GM23338 (cell line): ENCODE data around the gene SLC9A2.

ENCODE experiments used
- CTCF ChIP-seq, 2 experiments: fragments of 200-600 bp in 1 of 2; sonication (generic) in 1 of 2; conservative IDR thresholded peaks; 2 replicates each; pipeline versions ENCODE4 v1.5.1 to v1.6.1; 2016 to 2017; ENCODE audit warnings: antibody characterized with exemption in 2 of 2, low read depth in 2 of 2, mild to moderate bottlenecking in 2 of 2, moderate library complexity in 1 of 2
- ETS1 ChIP-seq: IDR thresholded peaks from 2 replicates; pipeline ENCODE4 v1.6.1; 2016; ENCODE audit warnings: antibody characterized with exemption
- EZH2 ChIP-seq: fragments of 200-600 bp; sonication (generic); IDR thresholded peaks from one replicate; pipeline ENCODE4 v1.8.0; 2017; ENCODE audit warnings: antibody characterized with exemption, mild to moderate bottlenecking, low read depth; ENCODE audit not compliant: unreplicated experiment
- EZH2phosphoT487 ChIP-seq: fragments of 200-600 bp; sonication (generic); IDR thresholded peaks from one replicate; pipeline ENCODE4 v1.8.1; 2018; ENCODE audit warnings: antibody characterized with exemption; ENCODE audit not compliant: unreplicated experiment
- JUNB ChIP-seq: IDR thresholded peaks from one replicate; pipeline ENCODE4 v1.6.1; 2016; ENCODE audit warnings: antibody characterized with exemption; ENCODE audit not compliant: unreplicated experiment
- NANOG ChIP-seq: IDR thresholded peaks from 2 replicates; pipeline ENCODE4 v1.6.1; 2016; ENCODE audit warnings: antibody characterized with exemption, borderline replicate concordance
- POLR2AphosphoS5 ChIP-seq: IDR thresholded peaks from 2 replicates; pipeline ENCODE4 v1.6.1; 2016; ENCODE audit warnings: antibody characterized with exemption, low read depth

GRCh38 chr2:102597788-102598187 lies 21.6 kb upstream of the SLC9A2 start:
- peak; percentile 15 to 28; a peak in 2 of 4 replicates for TF ChIP-seq CTCF (conservative IDR thresholded peaks at IDR 0.05; ENCODE audit: low read depth in 2 of 2)
- TF ChIP-seq POLR2AphosphoS5: no peak
- TF ChIP-seq EZH2phosphoT487: no peak
- TF ChIP-seq ETS1: no peak
- TF ChIP-seq NANOG: no peak
- TF ChIP-seq JUNB: no peak
- no peak for TF ChIP-seq EZH2
